Lung (tissue), 12 donors: Measurements from ENCODE around the gene CHD6. TPM values are rescaled to one million over a fixed set of nuclear protein-coding genes. Genes with fewer than 3 reads are reported as not detected.

Experiments
- ATAC-seq: fragments of 200-7000 bp; cut with Tn5 transposase; one replicate; pipeline ENCODE4 v1.9.1; 2020; ENCODE audit warnings: moderate number of reproducible peaks; ENCODE audit not compliant: insufficient read depth, low FRiP score
- DNase-seq, 3 donors: peaks; one replicate each; pipeline ENCODE4 v3.0.0-alpha.2; 2013 to 2017
- H3K27ac ChIP-seq, 2 donors: one replicate each; pipeline ENCODE4 v1.5.1; 2013; ENCODE audit warnings: mild to moderate bottlenecking in 2 of 2, moderate library complexity in 2 of 2, control low read depth in 1 of 2, inconsistent platforms in 1 of 2, low read depth in 1 of 2, low read length in 1 of 2
- H3K27me3 ChIP-seq, 3 donors: one replicate each; pipeline ENCODE4 v1.5.1; 2013; ENCODE audit warnings: low read length in 2 of 3; ENCODE audit not compliant: control insufficient read depth in 3 of 3, insufficient read depth in 3 of 3
- H3K36me3 ChIP-seq, 4 donors: one replicate each; pipeline ENCODE4 v1.5.1; 2013; ENCODE audit warnings: low read length in 4 of 4, mild to moderate bottlenecking in 1 of 4, moderate library complexity in 1 of 4; ENCODE audit not compliant: control insufficient read depth in 4 of 4, insufficient read depth in 4 of 4
- H3K4me1 ChIP-seq, 5 donors: one replicate each; pipeline ENCODE4 v1.5.1; 2013; ENCODE audit warnings: low read length in 5 of 5, mild to moderate bottlenecking in 2 of 5, moderate library complexity in 1 of 5; ENCODE audit not compliant: control insufficient read depth in 5 of 5, insufficient read depth in 5 of 5
- H3K4me3 ChIP-seq: one replicate; pipeline ENCODE4 v1.5.1; 2013; ENCODE audit warnings: mild to moderate bottlenecking, control low read depth, moderate library complexity
- H3K9ac ChIP-seq, 2 donors: one replicate each; pipeline ENCODE4 v1.5.1; 2013; ENCODE audit warnings: low read length in 2 of 2, control low read depth in 1 of 2; ENCODE audit not compliant: insufficient read depth in 1 of 2
- H3K9me3 ChIP-seq, 4 donors: one replicate each; pipeline ENCODE4 v1.5.1; 2013; ENCODE audit warnings: low read length in 3 of 4, mild to moderate bottlenecking in 1 of 4, moderate library complexity in 1 of 4; ENCODE audit not compliant: control insufficient read depth in 4 of 4, insufficient read depth in 3 of 4
- WGBS, 2 donors: extraction: QIAGEN DNeasy Blood & Tissue Kit; methylation state at CpG; one replicate each; pipeline ENCODE4 v1.1.7; 2013; 5-methylcytosine and 5-hydroxymethylcytosine counted together
- polyA plus RNA-seq, 2 donors: library from polyadenylated mRNA; stranded (reverse); fragments of 200-250 nt; gene quantifications; one replicate each; pipeline ENCODE4 v1.2.1, GENCODE V29; 2013
- total RNA-seq, 2 donors: library from RNA; depleted of rRNA in 1 of 2; stranded (reverse); fragments of >200 nt in 1 of 2; gene quantifications; one replicate each; pipeline ENCODE4 v1.2.1, GENCODE V29; 2014 to 2021
- TF ChIP-seq, protein P1 (sequence below): IDR thresholded peaks from 2 replicates; pipeline ENCODE4 v1.5.1; 2012; ENCODE audit warnings: mild to moderate bottlenecking; ENCODE audit errors: control extremely low read depth, extremely low read depth
- donor health status: control.
- donor health status: control.
- donor health status: Bipolar disorder and iron deficiency.
- donor health status: healthy.
- donor health status: DM: yes; HTN: yes; CAD: no.

The CHD6 gene
- total and polyA plus RNA-seq, 4 donors = 5.0 to 95.3 (median 21.0) TPM

DNA sequence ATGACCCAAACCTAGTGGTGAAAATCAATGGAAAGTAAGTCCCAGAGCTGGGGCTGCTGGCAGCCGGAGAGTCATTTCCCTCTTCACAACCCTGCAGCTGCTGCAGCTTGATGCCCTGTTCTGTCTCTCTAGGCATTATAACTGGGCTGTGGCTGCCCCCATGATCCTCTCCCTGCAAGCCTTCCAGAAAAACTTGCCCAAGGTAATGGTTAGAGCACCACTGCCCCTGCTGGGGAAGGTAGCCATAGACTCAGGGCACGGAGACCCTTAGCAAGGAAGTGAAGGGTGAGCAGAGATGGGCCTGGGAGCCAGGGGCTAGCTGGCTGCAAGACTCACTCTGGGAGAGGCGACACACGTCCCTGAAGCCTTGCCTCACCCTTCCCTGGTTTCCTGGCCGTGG, 265.5 kb downstream of the CHD6 start:
- Histone ChIP-seq H3K36me3 (peaks cover 0 to 16% (median 0%) of the 10 kb centered on the region in 4 donors), H3K4me1 (peaks cover 0 to 5% (median 2%) of the 10 kb centered on the region in 5 donors), H3K4me3 (no peak overlapping the region), H3K9me3 (no peaks in the 10 kb centered on the region), H3K27ac (no peak overlapping the region), H3K9ac (no peak overlapping the region), H3K27me3 (no peaks in the 10 kb centered on the region)
- WGBS, 2 donors = 80 to 85% methylated on average over 5 of the region's 5 CpGs
- no peak for DNase-seq
- TF ChIP-seq, protein P1, sequence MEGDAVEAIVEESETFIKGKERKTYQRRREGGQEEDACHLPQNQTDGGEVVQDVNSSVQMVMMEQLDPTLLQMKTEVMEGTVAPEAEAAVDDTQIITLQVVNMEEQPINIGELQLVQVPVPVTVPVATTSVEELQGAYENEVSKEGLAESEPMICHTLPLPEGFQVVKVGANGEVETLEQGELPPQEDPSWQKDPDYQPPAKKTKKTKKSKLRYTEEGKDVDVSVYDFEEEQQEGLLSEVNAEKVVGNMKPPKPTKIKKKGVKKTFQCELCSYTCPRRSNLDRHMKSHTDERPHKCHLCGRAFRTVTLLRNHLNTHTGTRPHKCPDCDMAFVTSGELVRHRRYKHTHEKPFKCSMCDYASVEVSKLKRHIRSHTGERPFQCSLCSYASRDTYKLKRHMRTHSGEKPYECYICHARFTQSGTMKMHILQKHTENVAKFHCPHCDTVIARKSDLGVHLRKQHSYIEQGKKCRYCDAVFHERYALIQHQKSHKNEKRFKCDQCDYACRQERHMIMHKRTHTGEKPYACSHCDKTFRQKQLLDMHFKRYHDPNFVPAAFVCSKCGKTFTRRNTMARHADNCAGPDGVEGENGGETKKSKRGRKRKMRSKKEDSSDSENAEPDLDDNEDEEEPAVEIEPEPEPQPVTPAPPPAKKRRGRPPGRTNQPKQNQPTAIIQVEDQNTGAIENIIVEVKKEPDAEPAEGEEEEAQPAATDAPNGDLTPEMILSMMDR = no peak
- ATAC-seq = no peak

DNA sequence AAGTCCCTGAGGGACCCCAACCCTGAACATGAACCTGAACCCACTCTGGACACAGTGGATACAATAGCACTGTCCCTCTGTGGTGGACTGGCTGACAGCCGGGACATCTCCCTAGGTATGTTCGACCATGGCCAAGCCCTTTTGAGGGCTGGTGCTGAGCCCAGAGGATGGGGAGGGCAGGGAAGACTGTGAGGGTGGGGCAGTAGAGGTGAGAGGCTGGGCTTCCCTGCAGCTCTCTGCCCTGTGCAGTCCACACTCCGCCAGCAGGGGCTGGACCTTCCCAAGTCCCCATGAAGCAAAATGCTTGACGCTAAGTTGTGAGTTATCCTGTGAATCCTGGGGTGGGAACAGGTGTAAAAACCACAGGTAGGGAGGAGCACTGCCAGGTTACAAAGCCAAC, 266.1 kb downstream of the CHD6 start:
- Histone ChIP-seq H3K27ac (no peak overlapping the region), H3K9me3 (no peaks in the 10 kb centered on the region), H3K36me3 (peaks cover 0 to 14% (median 0%) of the 10 kb centered on the region in 4 donors), H3K4me1 (peaks cover 0 to 10% (median 2%) of the 10 kb centered on the region in 5 donors), H3K4me3 (no peak overlapping the region), H3K9ac (no peak overlapping the region), H3K27me3 (no peaks in the 10 kb centered on the region)
- DNase-seq (no peak), ATAC-seq (no peak)
- 76 to 89% methylated on average over 4 of the region's 4 CpGs for WGBS, 2 donors
- TF ChIP-seq, protein P1 = no peak
